ENCODE measurements around the gene CD164. TPM values are rescaled to one million over a fixed set of nuclear protein-coding genes. Genes with fewer than 3 reads are reported as not detected.

CD164 gene
- 100 to 1,000 TPM; 154 to 183 TPM for total RNA-seq

GRCh38 chr6:109381747-109382575, at the start of gene CD164:
TSS of gene CD164 (minus strand) at chr6:109382467. CDS start at chr6:109382378, 89 bp downstream.

Other genes starting within 250 kb of the CD164 start
- gene PPIL6, start 58.2 kb upstream of the CD164 start, total RNA-seq = 1 to 10 TPM; 4.8 to 6.0 TPM
- 10 to 100 TPM; 33.0 to 43.0 TPM for gene SMPD2, start 58.3 kb upstream of the CD164 start, total RNA-seq
- gene MICAL1, start 73.3 kb upstream of the CD164 start, total RNA-seq = 100 to 1,000 TPM; 128 to 139 TPM
- 10 to 100 TPM; 12.4 to 17.6 TPM for gene ZBTB24, start 100.8 kb upstream of the CD164 start, total RNA-seq

Measured in melanocyte of skin (primary cell).